Liver (tissue), 9 donors: ENCODE results near the gene LAMA5. TPM values are rescaled to one million over a fixed set of nuclear protein-coding genes. Genes with fewer than 3 reads are reported as not detected.

ENCODE experiments used
- DNase-seq: peaks from one replicate; pipeline ENCODE4 v3.0.0-alpha.2; 2017; ENCODE audit warnings: low spot score
- H3K27ac ChIP-seq, 2 donors: one replicate each; pipeline ENCODE4 v1.7.0; 2013; ENCODE audit warnings: inconsistent platforms in 2 of 2, low read length in 2 of 2, control low read depth in 1 of 2, low read depth in 1 of 2, mild to moderate bottlenecking in 1 of 2
- H3K27me3 ChIP-seq, 4 donors: one replicate each; pipeline versions ENCODE4 v1.6.1 to v1.7.0; 2013; ENCODE audit warnings: low read length in 3 of 4, inconsistent platforms in 1 of 4, mild to moderate bottlenecking in 1 of 4, moderate library complexity in 1 of 4; ENCODE audit not compliant: control insufficient read depth in 4 of 4, insufficient read depth in 4 of 4
- H3K36me3 ChIP-seq, 4 donors: one replicate each; pipeline versions ENCODE4 v1.6.1 to v1.7.0; 2013; ENCODE audit warnings: low read length in 3 of 4, mild to moderate bottlenecking in 3 of 4, low read depth in 1 of 4, moderate library complexity in 1 of 4; ENCODE audit not compliant: control insufficient read depth in 4 of 4, insufficient read depth in 3 of 4
- H3K4me1 ChIP-seq, 4 donors: one replicate each; pipeline versions ENCODE4 v1.6.1 to v1.7.0; 2013; ENCODE audit warnings: low read length in 3 of 4, mild to moderate bottlenecking in 3 of 4, moderate library complexity in 1 of 4; ENCODE audit not compliant: control insufficient read depth in 4 of 4, insufficient read depth in 4 of 4
- H3K4me3 ChIP-seq, 3 donors: one replicate each; pipeline versions ENCODE4 v1.6.1 to v1.7.0; 2013; ENCODE audit warnings: low read length in 3 of 3, control low read depth in 1 of 3, low read depth in 1 of 3, mild to moderate bottlenecking in 1 of 3
- H3K9ac ChIP-seq, 2 donors: one replicate each; pipeline ENCODE4 v1.7.0; 2013; ENCODE audit warnings: low read length in 2 of 2, mild to moderate bottlenecking in 2 of 2, moderate library complexity in 2 of 2, control low read depth in 1 of 2, low read depth in 1 of 2
- H3K9me3 ChIP-seq, 4 donors: one replicate each; pipeline versions ENCODE4 v1.6.1 to v1.7.0; 2013; ENCODE audit warnings: low read length in 3 of 4; ENCODE audit not compliant: control insufficient read depth in 4 of 4
- CTCF ChIP-seq: fragments of 150-350 bp; IDR thresholded peaks from 2 replicates; pipeline ENCODE4 v1.5.1; 2017; ENCODE audit warnings: improper control_type of control experiment, low read depth, low read length; ENCODE audit not compliant: missing input control
- EGR1 ChIP-seq, 2 donors: IDR thresholded peaks; 2 replicates each; pipeline ENCODE4 v1.6.1; 2016 to 2018; ENCODE audit warnings: antibody characterized with exemption in 2 of 2, low read depth in 2 of 2
- FOXA1 ChIP-seq: IDR thresholded peaks from 2 replicates; pipeline ENCODE4 v1.6.1; 2016; ENCODE audit warnings: antibody characterized with exemption
- FOXA2 ChIP-seq: IDR thresholded peaks from 2 replicates; pipeline ENCODE4 v1.6.1; 2016; ENCODE audit warnings: antibody characterized with exemption
- GABPA ChIP-seq, 2 donors: IDR thresholded peaks in 1 of 2; conservative IDR thresholded peaks in 1 of 2; 2 replicates each; pipeline ENCODE4 v1.6.1; 2016; ENCODE audit warnings: antibody characterized with exemption in 2 of 2, mild to moderate bottlenecking in 1 of 2, moderate library complexity in 1 of 2
- HNF4A ChIP-seq, 2 donors: conservative IDR thresholded peaks; 2 replicates each; pipeline ENCODE4 v1.6.1; 2016; ENCODE audit warnings: antibody characterized with exemption in 2 of 2, mild to moderate bottlenecking in 2 of 2
- JUND ChIP-seq, 2 donors: IDR thresholded peaks; 2 replicates each; pipeline ENCODE4 v1.6.1; 2016; ENCODE audit warnings: antibody characterized with exemption in 2 of 2
- MAX ChIP-seq: IDR thresholded peaks from 2 replicates; pipeline ENCODE4 v1.6.1; 2016; ENCODE audit warnings: antibody characterized with exemption
- NR2F2 ChIP-seq: IDR thresholded peaks from 2 replicates; pipeline ENCODE4 v1.6.1; 2016; ENCODE audit warnings: antibody characterized with exemption
- RAD21 ChIP-seq, 2 donors: IDR thresholded peaks; 2 replicates each; pipeline ENCODE4 v1.6.1; 2016; ENCODE audit warnings: antibody characterized with exemption in 2 of 2, mild to moderate bottlenecking in 2 of 2
- REST ChIP-seq: IDR thresholded peaks from 2 replicates; pipeline ENCODE4 v1.6.1; 2016; ENCODE audit warnings: antibody characterized with exemption, mild to moderate bottlenecking
- RXRA ChIP-seq, 2 donors: IDR thresholded peaks; 2 replicates each; pipeline ENCODE4 v1.6.1; 2017 to 2018; ENCODE audit warnings: antibody characterized with exemption in 2 of 2, mild to moderate bottlenecking in 1 of 2
- SP1 ChIP-seq: IDR thresholded peaks from 2 replicates; pipeline ENCODE4 v1.6.1; 2018; ENCODE audit warnings: antibody characterized with exemption, mild to moderate bottlenecking
- TAF1 ChIP-seq: conservative IDR thresholded peaks from 2 replicates; pipeline ENCODE4 v1.6.1; 2016; ENCODE audit warnings: antibody characterized with exemption, mild to moderate bottlenecking
- YY1 ChIP-seq: IDR thresholded peaks from 2 replicates; pipeline ENCODE4 v1.6.1; 2016; ENCODE audit warnings: antibody characterized with exemption, mild to moderate bottlenecking
- WGBS: extraction: QIAGEN DNeasy Blood & Tissue Kit; methylation state at CpG from one replicate; pipeline ENCODE4 v1.1.7; 2013; 5-methylcytosine and 5-hydroxymethylcytosine counted together
- polyA plus RNA-seq, 2 donors: library from polyadenylated mRNA; stranded (reverse) in 1 of 2; unstranded in 1 of 2; fragments of 200-250 nt in 1 of 2; fragments of >200 nt in 1 of 2; fragmentation: Nextera tagmentation in 1 of 2; extraction: Ambion mirVana in 1 of 2; gene quantifications; one replicate each; pipeline versions ENCODE4 v1.2.1 to v1.2.3, GENCODE V29; 2013 to 2015
- total RNA-seq, 2 donors: library from RNA; depleted of rRNA; stranded (reverse); fragments of >200 nt; gene quantifications; one replicate each; pipeline ENCODE4 v1.2.3, GENCODE V29; 2014
- TF ChIP-seq, protein P1 (sequence below): IDR thresholded peaks from 2 replicates; pipeline ENCODE4 v1.6.1; 2016; ENCODE audit warnings: antibody characterized with exemption
- TF ChIP-seq, protein P2 (sequence below): IDR thresholded peaks from 2 replicates; pipeline ENCODE4 v1.6.1; 2016; ENCODE audit warnings: antibody characterized with exemption
- donor health status: healthy.
- donor health status: healthy.
- donor health status: healthy.
- donor health status: healthy.
- donor health status: healthy.

The LAMA5 gene
- total and polyA plus RNA-seq, 4 donors, result 3.6 to 40.2 (median 13.7) TPM

DNA sequence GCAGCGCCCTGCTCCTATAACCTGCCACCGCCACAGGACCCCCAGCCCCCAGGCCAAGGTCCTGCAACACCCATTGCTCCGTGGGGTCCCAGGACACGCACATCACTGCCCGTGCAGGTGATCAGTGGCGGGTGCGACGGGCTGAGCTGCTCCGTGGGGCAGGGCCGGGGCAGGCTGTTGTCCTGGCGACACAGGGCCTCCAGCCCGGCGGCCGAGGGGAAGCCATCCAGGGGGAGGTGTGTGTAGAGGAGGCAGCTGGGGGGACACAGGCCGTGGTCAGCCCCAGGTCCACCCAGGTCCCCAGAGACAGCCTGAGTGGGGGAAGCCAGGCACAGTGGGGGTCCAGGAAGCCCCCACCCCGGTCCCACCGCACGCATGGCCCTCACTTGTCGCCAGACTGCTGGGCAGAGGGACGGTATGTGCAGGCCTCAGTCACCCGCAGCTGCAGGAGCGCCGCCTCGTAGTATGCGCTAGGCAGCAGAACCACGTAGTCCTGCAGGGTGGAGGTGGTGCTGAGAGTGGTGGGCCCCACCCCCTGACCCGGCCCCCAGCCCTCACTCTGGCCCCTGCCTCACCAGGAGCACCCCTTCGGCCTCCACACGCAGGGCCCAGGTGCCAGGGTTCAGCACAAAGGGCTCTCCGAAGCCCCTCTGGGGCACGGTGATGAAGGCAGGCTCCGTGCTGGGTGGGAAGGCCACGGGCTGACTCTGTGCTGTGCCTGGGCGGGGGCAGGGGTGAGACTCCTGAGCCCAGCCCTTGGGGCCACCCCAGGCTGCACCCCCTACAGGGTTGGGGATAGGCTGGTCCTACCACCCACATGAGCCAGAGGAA is 33.9 kb downstream of the LAMA5 start:
- Histone ChIP-seq H3K27ac (no peak overlapping the region), H3K4me3 (no peak overlapping the region), H3K27me3 (no peaks in the 10 kb centered on the region), H3K9ac (no peak overlapping the region), H3K36me3 (peaks cover 0 to 60% (median 19%) of the 10 kb centered on the region in 4 donors), H3K9me3 (no peaks in the 10 kb centered on the region), H3K4me1 (no peaks in the 10 kb centered on the region)
- TF ChIP-seq HNF4A (conservative IDR thresholded peaks at IDR 0.05), result no peak
- TF ChIP-seq, protein P1, sequence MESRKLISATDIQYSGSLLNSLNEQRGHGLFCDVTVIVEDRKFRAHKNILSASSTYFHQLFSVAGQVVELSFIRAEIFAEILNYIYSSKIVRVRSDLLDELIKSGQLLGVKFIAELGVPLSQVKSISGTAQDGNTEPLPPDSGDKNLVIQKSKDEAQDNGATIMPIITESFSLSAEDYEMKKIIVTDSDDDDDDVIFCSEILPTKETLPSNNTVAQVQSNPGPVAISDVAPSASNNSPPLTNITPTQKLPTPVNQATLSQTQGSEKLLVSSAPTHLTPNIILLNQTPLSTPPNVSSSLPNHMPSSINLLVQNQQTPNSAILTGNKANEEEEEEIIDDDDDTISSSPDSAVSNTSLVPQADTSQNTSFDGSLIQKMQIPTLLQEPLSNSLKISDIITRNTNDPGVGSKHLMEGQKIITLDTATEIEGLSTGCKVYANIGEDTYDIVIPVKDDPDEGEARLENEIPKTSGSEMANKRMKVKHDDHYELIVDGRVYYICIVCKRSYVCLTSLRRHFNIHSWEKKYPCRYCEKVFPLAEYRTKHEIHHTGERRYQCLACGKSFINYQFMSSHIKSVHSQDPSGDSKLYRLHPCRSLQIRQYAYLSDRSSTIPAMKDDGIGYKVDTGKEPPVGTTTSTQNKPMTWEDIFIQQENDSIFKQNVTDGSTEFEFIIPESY, result no peak
- TF ChIP-seq GABPA (IDR thresholded peaks at IDR 0.05 in 1 of 2, conservative IDR thresholded peaks at IDR 0.05 in 1 of 2), result no peak
- TF ChIP-seq JUND (IDR thresholded peaks at IDR 0.05), result no peak
- TF ChIP-seq TAF1, result no peak
- TF ChIP-seq FOXA2, result no peak
- no peak for TF ChIP-seq YY1
- no peak for TF ChIP-seq RXRA (IDR thresholded peaks at IDR 0.05)
- no peak for TF ChIP-seq EGR1 (IDR thresholded peaks at IDR 0.05; ENCODE audit: low read depth in 2 of 2)
- 94% methylated on average over 34 of the region's 34 CpGs for WGBS
- no peak for DNase-seq

- H3K36me3 ChIP-seq, result peaks cover 0 to 60% (median 18%) of the 10 kb centered on the region in 4 donors
Measured at GRCh38 chr20:62332421-62332820, 34.7 kb downstream of the LAMA5 start.

More at GRCh38 chr20:62332421-62332820, 34.7 kb downstream of the LAMA5 start:
- Histone ChIP-seq H3K27ac (no peak overlapping the region), H3K4me1 (no peaks in the 10 kb centered on the region), H3K4me3 (no peak overlapping the region), H3K9ac (no peak overlapping the region), H3K9me3 (no peaks in the 10 kb centered on the region), H3K27me3 (no peaks in the 10 kb centered on the region)
- WGBS, result 89% methylated on average over 16 of the region's 16 CpGs
- no peak for DNase-seq
- TF ChIP-seq HNF4A (conservative IDR thresholded peaks at IDR 0.05), result no peak
- no peak for TF ChIP-seq REST
- TF ChIP-seq, protein P2, sequence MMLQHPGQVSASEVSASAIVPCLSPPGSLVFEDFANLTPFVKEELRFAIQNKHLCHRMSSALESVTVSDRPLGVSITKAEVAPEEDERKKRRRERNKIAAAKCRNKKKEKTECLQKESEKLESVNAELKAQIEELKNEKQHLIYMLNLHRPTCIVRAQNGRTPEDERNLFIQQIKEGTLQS, result no peak
- no peak for TF ChIP-seq YY1
- TF ChIP-seq SP1, result no peak
- TF ChIP-seq, protein P1, result no peak
- TF ChIP-seq EGR1 (IDR thresholded peaks at IDR 0.05; ENCODE audit: low read depth in 2 of 2), result no peak
- no peak for TF ChIP-seq MAX
- TF ChIP-seq GABPA (IDR thresholded peaks at IDR 0.05 in 1 of 2, conservative IDR thresholded peaks at IDR 0.05 in 1 of 2), result no peak
- no peak for TF ChIP-seq NR2F2
- no peak for TF ChIP-seq FOXA2
- no peak for TF ChIP-seq RAD21 (IDR thresholded peaks at IDR 0.05)
- no peak for TF ChIP-seq FOXA1
- no peak for TF ChIP-seq CTCF
